ENCODE data around the gene MAD1L1.
"Not testable (repeated sequence)": the region's sequence is repeated elsewhere in the genome, so short reads cannot be mapped to it uniquely, and the experiment has no call there.

The MAD1L1 gene

GRCh38 chr7:2232766-2233520 is at the start of gene MAD1L1:
Gene MAD1L1, minus strand, starts transcription at chr7:2232945. Its CDS starts 2,812 bp downstream, at chr7:2230133.
- FAIRE-seq, result no peak

- FAIRE-seq, result no peak
Measured at GRCh38 chr7:2282185-2282751, 49.5 kb upstream of the MAD1L1 start.

DNA sequence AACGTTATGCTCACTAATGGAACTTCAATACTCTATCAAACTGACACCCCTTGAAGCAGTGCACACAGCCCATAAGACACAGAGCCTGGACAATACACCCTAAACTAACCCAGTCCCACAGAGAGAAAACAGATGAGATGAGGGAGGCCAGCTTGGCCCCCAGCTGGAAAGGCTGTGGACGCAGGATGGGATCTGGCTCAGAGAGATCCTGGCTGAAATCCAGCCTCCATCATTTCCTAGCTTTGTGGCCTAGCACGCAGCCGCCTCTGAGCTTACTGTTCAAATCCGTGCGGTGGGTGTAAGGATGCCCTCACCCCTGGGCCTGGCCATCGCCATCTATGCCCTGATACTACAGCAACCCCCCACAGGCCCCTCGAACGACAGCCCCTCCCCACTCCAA is 48.8 kb upstream of the MAD1L1 start:
- no peak for FAIRE-seq

DNA sequence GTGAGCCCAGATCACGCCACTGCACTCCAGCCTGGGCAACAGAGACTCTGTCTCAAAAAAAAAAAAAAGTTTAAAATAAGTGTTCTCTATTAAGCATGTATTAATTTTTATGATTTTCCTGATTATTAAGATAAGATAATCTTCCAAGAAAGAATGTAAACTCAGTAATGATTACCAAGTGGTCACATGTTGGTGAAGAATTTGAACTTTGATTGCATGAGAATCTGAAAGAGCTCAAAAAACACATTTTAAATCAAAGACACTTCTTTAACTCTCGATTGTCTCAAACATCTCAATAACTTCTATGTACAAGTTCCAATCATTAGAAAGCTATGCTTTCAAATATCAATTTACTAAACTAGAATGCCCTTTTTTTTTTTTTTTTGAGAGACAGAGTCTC is 47.7 kb upstream of the MAD1L1 start:
- no peak for FAIRE-seq

- FAIRE-seq, result no peak
Measured at GRCh38 chr7:2279896-2280295, 47.2 kb upstream of the MAD1L1 start.

- no peak for FAIRE-seq
Measured at GRCh38 chr7:2278026-2278425, 45.3 kb upstream of the MAD1L1 start.

DNA sequence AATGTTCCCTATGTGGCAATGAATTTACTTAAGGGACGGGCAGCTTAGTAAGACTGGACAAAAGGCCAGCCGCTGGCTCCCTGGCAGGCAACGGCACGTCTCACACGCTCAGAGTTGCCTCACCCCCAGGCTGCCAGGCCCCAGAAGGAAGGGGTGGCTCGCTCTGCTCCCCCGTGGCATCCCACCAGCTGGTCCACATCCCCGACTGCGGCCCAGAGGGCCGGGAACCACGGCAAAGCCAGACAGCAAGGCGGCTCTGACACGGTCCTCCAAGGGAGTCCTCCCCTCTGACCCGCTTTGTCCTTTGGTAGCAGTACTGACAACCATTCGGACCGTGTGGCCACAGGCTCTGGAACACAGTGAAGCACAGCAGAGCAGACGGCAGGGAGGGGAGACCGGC is 43.4 kb upstream of the MAD1L1 start:
- FAIRE-seq, result no peak

GRCh38 chr7:2275101-2275500 is 42.4 kb upstream of the MAD1L1 start:
- no peak for FAIRE-seq

GRCh38 chr7:2274666-2275065 is 41.9 kb upstream of the MAD1L1 start:
- FAIRE-seq, result no peak

DNA sequence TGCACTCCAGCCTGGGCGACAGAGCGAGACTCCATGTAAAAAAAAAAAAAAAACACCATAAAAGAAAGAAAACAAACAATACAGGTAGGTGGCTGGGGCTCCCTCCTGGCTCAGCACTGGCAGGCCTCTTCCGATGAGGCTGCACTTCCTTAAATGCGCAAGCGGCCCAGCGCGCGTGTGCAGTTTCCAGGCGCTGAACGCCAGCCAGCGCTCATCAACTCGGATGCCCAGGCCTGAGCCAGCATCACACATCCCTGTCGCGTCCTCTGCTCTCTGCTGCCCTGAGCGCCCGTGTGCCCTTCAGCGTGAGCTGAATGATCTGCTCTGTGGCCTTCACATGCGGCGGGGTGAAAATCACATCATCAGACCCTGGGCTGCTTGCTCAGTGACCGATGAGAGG is 41.1 kb upstream of the MAD1L1 start:
- FAIRE-seq, result no peak

DNA sequence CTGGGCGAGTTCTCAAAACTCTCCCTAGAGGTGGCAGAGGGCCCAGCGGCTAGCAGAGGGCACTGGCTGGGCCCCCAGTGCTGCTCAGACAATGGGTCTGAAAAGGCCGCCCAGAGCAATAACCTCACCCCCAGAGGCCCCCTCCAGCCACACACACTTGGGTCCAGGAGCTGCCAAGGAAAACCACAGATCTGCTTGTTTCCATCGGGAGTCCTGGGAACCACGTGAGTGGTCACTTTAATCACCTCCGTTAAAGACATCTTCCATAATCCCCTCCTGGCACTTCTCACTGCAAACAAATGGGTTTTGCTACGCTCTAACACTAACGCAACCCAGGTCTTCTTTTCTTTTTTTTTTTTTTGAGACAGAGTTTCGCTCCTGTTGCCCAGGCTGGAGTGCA is 39.3 kb upstream of the MAD1L1 start:
- FAIRE-seq, result no peak

DNA sequence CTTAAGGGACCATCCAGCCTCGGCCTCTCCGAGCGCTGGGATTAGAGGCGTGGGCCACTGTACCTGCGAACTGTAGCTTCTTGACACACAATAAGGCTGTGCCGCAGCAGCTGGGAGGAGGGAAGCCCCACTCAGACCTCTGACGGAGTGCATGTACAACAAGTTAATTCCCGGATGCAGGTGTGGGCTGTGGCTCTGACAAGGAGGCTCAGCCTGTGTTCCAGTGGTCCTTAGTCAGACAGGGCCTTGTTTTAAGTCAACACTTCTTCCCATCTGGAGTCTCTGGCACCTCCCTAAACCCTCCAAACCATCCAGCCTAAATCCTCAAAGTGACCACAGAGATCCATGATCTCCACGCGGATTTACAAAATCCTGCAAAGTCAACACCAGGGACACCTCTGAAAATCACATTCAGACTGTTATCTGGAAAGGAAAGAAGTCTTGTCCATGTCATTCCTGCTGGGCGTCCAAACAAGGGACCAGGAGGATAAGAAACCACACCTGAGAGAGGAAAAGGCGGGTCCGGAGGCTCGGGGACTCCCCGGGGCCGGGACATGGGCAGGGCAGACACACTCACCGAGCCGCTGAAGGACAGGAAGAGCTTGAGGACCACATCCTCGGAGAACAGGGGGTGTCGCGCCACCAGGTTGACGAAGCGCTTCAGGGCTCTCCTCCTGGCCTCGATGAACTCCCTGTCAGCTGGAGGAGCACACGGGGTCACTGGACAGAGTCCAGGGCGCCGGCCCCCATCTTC is 38.7 kb upstream of the MAD1L1 start:
- FAIRE-seq, result no peak

GRCh38 chr7:2270495-2270894 is 37.8 kb upstream of the MAD1L1 start:
- no peak for FAIRE-seq

- FAIRE-seq, result no peak
Measured at GRCh38 chr7:2269991-2270460, 37.3 kb upstream of the MAD1L1 start.

DNA sequence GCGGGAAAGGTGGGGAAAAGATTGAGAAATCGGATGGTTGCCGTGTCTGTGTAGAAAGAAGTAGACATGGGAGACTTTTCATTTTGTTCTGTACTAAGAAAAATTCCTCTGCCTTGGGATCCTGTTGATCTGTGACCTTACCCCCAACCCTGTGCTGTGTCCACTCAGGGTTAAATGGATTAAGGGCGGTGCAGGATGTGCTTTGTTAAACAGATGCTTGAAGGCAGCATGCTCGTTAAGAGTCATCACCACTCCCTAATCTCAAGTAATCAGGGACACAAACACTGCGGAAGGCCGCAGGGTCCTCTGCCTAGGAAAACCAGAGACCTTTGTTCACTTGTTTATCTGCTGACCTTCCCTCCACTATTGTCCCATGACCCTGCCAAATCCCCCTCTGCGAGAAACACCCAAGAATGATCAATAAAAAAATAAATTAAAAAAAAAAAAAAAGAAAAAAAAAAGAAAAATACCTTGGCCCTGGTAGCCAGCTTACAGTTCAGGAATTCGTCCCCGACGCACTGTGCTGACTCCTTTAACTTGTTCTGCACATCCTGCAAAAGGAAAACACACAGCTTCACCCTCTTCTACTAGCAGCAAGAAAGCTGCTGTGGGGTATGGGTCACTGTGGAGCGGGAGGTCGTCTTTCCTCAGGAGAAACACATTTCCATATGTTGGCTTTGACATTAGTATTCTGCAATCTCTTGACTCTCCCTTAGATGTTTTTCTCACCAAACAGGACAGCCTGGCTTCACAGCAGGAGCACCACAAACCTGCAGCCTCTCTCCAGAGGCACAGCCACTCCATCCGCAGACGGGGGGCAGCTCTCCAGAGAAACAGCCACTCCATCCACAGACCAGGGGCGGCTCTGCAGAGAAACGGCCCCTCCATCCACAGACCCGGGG is 36.6 kb upstream of the MAD1L1 start:
- not testable (repeated sequence) for FAIRE-seq

- no peak for FAIRE-seq
Measured at GRCh38 chr7:2266911-2267310, 34.2 kb upstream of the MAD1L1 start.

DNA sequence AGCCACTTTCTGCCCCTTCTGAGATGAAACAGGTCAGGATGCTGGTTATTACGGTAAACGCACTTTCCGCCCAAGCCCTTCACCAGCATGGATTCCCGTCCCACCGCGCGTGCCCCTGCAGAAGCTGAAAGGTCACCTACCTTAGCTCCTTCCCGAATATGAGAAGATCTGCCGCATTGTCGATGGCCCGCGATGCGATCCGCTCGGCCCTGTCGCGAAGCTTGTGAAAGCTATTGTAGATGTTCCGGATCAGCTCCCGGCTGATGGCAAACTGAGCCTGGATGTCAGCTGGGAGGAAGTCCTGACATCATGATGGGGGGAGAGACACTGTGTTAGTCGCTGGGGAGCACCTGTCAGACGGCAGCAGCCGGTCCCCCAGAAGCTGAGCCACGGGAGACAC is 31.4 kb upstream of the MAD1L1 start:
- no peak for FAIRE-seq

GRCh38 chr7:2263176-2263575 is 30.4 kb upstream of the MAD1L1 start:
- no peak for FAIRE-seq

DNA sequence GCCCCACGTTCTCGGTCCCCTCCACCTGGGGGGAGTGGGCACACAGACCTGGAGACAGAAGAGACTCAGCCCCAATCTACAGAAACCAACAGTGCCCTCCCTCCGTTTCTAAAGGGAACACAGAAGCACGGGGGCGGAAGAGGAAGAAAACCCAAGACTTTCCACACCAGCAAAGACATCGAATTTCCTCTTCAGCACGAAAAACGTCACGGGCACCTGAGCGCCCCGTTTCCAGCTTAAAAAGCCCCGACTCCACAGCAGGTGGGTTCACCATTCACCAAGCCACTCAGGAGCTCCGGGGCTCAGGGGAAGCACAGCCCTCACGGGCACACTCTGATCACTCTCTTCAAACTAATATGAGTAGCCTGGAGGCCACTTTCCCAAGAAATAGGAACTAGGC is 28.9 kb upstream of the MAD1L1 start:
- FAIRE-seq, result no peak

GRCh38 chr7:2260820-2261219 is 28.1 kb upstream of the MAD1L1 start:
- no peak for FAIRE-seq

GRCh38 chr7:2259480-2259879 is 26.7 kb upstream of the MAD1L1 start:
- FAIRE-seq, result no peak

- no peak for FAIRE-seq
Measured at GRCh38 chr7:2258661-2259365, 26.1 kb upstream of the MAD1L1 start.
